NCI-H2171 treated with DMSO at 0.1 percent for 48 hours (cell line): ENCODE data around the gene ZDHHC18.

Experiments
- DNase-seq: peaks from one replicate; lab custom pipeline; 2025; lab: John Stamatoyannopoulos, UW

ZDHHC18 gene

DNA sequence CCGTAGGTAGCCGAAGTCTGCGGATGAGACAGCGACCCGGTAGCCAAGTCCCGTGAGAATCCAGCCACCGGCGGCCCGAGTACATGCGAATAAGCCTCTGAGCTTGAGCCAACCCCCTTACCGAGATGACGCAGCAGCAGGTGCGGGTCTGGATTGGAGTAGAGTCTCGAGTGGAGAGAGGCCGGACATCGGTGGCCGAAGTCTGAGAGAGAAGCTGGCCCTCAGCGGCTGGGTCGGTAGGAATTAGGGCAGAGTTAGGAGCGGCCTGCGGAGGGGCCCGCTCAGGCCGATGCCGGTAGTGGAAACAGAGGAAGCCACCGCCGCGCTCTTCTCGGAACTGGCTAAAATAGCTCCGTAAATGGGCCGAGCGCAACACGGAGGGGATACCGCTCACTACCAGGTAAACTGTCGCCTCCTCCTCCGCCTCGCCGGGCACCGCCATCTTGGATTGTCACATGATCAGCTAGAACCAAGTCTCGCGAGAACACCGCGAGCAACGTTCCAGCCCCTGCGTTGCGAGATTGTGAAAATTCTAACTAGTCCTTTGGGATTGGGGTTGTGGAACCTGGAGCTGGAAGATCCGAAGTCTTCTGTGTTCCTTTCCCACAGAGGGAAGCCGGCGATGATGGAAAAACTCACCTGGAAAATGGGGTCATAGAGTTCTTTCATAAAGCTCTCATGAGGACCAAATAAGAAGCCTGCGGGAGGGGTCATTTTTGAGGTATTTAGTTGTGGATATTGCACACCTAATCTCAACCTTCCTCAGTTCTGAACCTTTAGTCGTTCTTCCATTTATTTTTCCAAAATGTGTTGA is 73.7 kb downstream of the ZDHHC18 start, which contains the start of gene GPATCH3:
TSS of gene GPATCH3 (minus strand) at position 467 of the 814 bp plus-strand sequence. CDS start at position 442, 25 bp downstream.
- peak; percentile 95 for DNase-seq

DNA sequence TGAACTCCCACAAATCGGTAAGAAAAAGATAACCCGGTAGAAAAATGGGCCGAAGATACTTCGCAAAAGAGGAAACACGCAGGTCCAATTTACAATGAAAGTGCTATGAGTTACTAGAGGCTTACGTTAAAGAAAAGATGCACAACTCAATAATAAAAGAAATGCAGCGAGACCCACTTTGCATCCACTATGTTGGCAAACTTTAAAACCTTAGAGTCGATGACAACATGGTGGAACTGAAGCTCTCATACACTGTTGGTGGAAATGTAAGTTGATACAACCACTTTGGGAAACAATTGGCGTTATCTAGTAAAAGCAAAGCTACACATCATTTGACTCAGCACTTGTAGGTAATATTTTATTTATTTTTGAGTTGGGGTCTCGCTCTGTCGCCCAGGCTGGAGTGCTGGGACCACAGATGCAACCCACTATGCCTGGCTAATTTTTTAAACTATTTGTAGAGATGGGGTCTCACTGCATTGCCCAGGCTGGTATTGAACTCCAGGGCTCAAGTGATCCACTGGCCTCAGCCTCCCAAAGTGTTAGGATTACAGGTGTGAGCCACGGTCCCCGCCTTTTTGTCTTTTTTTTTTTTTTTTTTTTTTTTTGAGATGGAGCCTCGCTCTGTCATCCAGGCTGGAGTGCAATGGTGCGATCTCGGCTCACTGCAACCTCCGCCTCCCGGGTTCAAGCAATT is 74.5 kb downstream of the ZDHHC18 start:
- no peak for DNase-seq
